HG03045 (cell line): Measurements from ENCODE around the gene PLEKHG4B.
"Not testable (repeated sequence)": the region's sequence is repeated elsewhere in the genome, so short reads cannot be mapped to it uniquely, and the experiment has no call there.

Experiments used
- ATAC-seq: cut with Tn5 transposase; IDR thresholded peaks from one replicate; pipeline ENCODE4 v1.9.1; 2021; ENCODE audit warnings: mild to moderate bottlenecking, moderate library complexity; ENCODE audit not compliant: unreplicated experiment

The PLEKHG4B gene

GRCh38 chr5:154826-155225 lies 62.9 kb downstream of the PLEKHG4B start:
- ATAC-seq, result no peak

GRCh38 chr5:155651-156410 lies 63.9 kb downstream of the PLEKHG4B start:
- ATAC-seq, result no peak

GRCh38 chr5:156411-157072 lies 64.6 kb downstream of the PLEKHG4B start:
- no peak for ATAC-seq

- ATAC-seq, result no peak
Observed at GRCh38 chr5:157126-157715, 65.3 kb downstream of the PLEKHG4B start.

GRCh38 chr5:157801-158200 lies 65.8 kb downstream of the PLEKHG4B start:
- ATAC-seq, result no peak

GRCh38 chr5:158807-159447 lies 67.0 kb downstream of the PLEKHG4B start:
- ATAC-seq, result no peak

- ATAC-seq, result no peak
Observed at GRCh38 chr5:159448-160172, 67.6 kb downstream of the PLEKHG4B start.

GRCh38 chr5:160173-160510 lies 68.2 kb downstream of the PLEKHG4B start:
- ATAC-seq, result no peak

- no peak for ATAC-seq
Observed at GRCh38 chr5:160921-161802, 69.2 kb downstream of the PLEKHG4B start.

- ATAC-seq, result no peak
Observed at GRCh38 chr5:161803-162110, 69.8 kb downstream of the PLEKHG4B start.

- no peak for ATAC-seq
Observed at GRCh38 chr5:162190-162564, 70.2 kb downstream of the PLEKHG4B start.

GRCh38 chr5:162565-163337 lies 70.8 kb downstream of the PLEKHG4B start:
- ATAC-seq, result no peak

- no peak for ATAC-seq
Observed at GRCh38 chr5:163338-163620, 71.3 kb downstream of the PLEKHG4B start.

GRCh38 chr5:163841-164240 lies 71.9 kb downstream of the PLEKHG4B start:
- ATAC-seq, result no peak

GRCh38 chr5:164244-164643 lies 72.3 kb downstream of the PLEKHG4B start:
- ATAC-seq, result no peak

GRCh38 chr5:164783-165182 lies 72.8 kb downstream of the PLEKHG4B start:
- not testable (repeated sequence) for ATAC-seq

GRCh38 chr5:166441-167372 lies 74.7 kb downstream of the PLEKHG4B start:
- ATAC-seq, result no peak

- no peak for ATAC-seq
Observed at GRCh38 chr5:167511-167910, 75.5 kb downstream of the PLEKHG4B start.
